ENCODE results near the gene PLEKHH2. TPM values are rescaled to one million over a fixed set of nuclear protein-coding genes. Genes with fewer than 3 reads are reported as not detected.

Gene PLEKHH2
- total RNA-seq, 1 donor from 2014 or later = 2.1 TPM

Other genes starting within 250 kb of the PLEKHH2 start
- gene THADA, start 41.2 kb upstream of the PLEKHH2 start, total RNA-seq = 33.7 and 33.8 TPM in 2 replicates
- gene C1GALT1C1L, start 39.2 kb downstream of the PLEKHH2 start, total RNA-seq = not detected in 2 replicates
- 20.0 and 22.0 TPM in 2 replicates for gene DYNC2LI1, start 136.8 kb downstream of the PLEKHH2 start, total RNA-seq
- not detected in 2 replicates for gene ABCG5, start 201.6 kb downstream of the PLEKHH2 start, total RNA-seq
- not detected in 2 replicates for gene ABCG8, start 201.7 kb downstream of the PLEKHH2 start, total RNA-seq